ENCODE data around the gene FAM209B. TPM values are rescaled to one million over a fixed set of nuclear protein-coding genes. Genes with fewer than 3 reads are reported as not detected.

Gene FAM209B
- total RNA-seq, 1 donor from 2014 or later: not detected

- no peak for DNase-seq (ENCODE audit: low read depth)
- no peak for TF ChIP-seq CTCF (conservative IDR thresholded peaks at IDR 0.05; ENCODE audit: low read depth, low read length)
- H3K4me3 ChIP-seq (ENCODE audit: low read depth, low read length): no peak overlapping the region
Measured at GRCh38 chr20:56506103-56506502, 26.9 kb upstream of the FAM209B start.

- H3K4me3 ChIP-seq (ENCODE audit: low read depth, low read length): no peak overlapping the region
- TF ChIP-seq CTCF (conservative IDR thresholded peaks at IDR 0.05; ENCODE audit: low read depth, low read length): no peak
- no peak for DNase-seq (ENCODE audit: low read depth)
Measured at GRCh38 chr20:56511926-56512325, 21.1 kb upstream of the FAM209B start.

- H3K4me3 ChIP-seq (ENCODE audit: low read depth, low read length): no peak overlapping the region
- DNase-seq (ENCODE audit: low read depth): no peak
- TF ChIP-seq CTCF (conservative IDR thresholded peaks at IDR 0.05; ENCODE audit: low read depth, low read length): no peak
Measured at GRCh38 chr20:56513161-56514150, 19.6 kb upstream of the FAM209B start.

- H3K4me3 ChIP-seq (ENCODE audit: low read depth, low read length): no peak overlapping the region
- no peak for DNase-seq (ENCODE audit: low read depth)
- TF ChIP-seq CTCF (conservative IDR thresholded peaks at IDR 0.05; ENCODE audit: low read depth, low read length): no peak
Measured at GRCh38 chr20:56516631-56517030, 16.4 kb upstream of the FAM209B start.

GRCh38 chr20:56517211-56517610, 15.8 kb upstream of the FAM209B start:
- TF ChIP-seq CTCF (conservative IDR thresholded peaks at IDR 0.05; ENCODE audit: low read depth, low read length): no peak
- no peak for DNase-seq (ENCODE audit: low read depth)
- H3K4me3 ChIP-seq (ENCODE audit: low read depth, low read length): no peak overlapping the region

DNA sequence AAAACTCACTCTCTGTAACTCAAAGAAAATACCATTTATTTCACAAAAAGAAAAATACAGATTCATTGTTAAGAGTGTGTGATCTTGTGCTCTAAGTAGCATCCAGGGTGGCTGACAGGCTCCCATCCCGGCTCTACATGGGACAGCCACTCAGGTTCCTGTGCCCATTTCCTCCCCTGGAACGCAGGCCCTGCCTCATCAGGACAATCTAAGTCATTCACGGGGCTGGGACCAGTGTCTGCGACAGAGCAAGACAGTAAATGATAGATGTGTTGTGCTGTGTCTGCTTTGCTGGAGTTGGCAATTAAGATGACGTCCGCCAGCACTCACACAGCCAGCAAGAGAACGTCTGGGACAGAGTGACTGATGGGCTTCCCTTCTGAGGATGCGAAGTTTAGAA, 15.4 kb upstream of the FAM209B start:
- H3K4me3 ChIP-seq (ENCODE audit: low read depth, low read length): no peak overlapping the region
- DNase-seq (ENCODE audit: low read depth): no peak
- no peak for TF ChIP-seq CTCF (conservative IDR thresholded peaks at IDR 0.05; ENCODE audit: low read depth, low read length)

DNA sequence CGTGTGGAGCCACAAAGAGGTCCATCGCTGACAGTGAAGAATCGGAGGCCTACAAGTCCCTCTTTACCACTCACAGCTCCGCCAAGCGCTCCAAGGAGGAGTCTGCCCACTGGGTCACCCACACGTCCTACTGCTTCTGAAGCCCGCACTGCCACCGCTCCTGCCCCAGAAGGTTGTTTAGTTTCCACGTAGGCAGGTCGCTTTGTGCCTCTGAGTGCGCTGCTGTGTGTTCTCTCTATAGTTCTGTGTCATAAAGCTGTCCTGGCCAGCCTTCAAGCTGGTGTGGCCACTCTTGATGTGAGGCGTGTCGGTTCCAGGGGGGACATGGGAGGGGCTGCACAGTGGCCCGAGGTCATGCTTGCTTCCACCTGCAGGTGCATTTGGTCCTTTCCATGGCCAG, 14.9 kb upstream of the FAM209B start:
- no peak for TF ChIP-seq CTCF (conservative IDR thresholded peaks at IDR 0.05; ENCODE audit: low read depth, low read length)
- no peak for DNase-seq (ENCODE audit: low read depth)
- H3K4me3 ChIP-seq (ENCODE audit: low read depth, low read length): no peak overlapping the region
